SW 1271 (cell line): ENCODE results near the gene TSPAN5.

Source experiments
- DNase-seq, 2 experiments: peaks; one replicate each; lab custom pipeline; 2025; lab: John Stamatoyannopoulos, UW

TSPAN5 gene

DNA sequence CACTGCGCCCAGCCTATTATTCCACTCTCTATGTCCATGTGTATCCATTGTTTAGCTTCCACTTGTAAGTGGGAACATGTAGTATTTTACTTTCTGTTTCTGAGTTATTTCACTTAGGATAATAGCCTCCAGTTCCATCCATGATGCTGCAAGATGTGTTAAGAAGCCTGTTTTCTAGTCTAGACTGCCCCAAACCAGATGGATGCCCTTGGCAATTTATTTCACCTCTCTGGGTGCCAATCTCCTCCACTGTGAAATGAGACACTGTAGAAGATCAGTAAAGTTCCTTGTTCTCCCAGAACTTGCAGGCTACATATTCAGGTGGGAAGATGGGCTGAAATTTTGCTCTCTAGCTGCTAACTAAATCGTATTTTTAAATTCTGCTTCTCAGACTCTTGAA lies 72.8 kb downstream of the TSPAN5 start:
- DNase-seq, result no peak

DNA sequence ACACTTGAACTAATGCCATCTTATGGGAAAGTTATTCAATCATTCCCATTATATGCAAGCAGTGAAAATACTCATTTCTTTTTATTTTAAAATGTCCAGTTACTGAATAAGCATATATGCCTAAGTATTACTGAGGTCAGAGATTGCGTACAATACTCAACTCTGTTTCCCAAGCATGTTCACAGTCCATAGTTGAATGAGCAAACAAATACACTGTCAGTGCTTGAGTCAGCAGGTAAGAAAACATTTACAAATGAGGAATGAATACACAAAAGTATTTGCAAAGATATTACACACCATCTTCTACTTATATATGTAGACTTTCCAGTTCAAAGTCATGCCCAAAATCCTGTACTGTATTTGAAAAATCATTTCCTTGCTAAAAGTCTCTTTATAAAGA lies 74.1 kb downstream of the TSPAN5 start:
- no peak for DNase-seq

DNA sequence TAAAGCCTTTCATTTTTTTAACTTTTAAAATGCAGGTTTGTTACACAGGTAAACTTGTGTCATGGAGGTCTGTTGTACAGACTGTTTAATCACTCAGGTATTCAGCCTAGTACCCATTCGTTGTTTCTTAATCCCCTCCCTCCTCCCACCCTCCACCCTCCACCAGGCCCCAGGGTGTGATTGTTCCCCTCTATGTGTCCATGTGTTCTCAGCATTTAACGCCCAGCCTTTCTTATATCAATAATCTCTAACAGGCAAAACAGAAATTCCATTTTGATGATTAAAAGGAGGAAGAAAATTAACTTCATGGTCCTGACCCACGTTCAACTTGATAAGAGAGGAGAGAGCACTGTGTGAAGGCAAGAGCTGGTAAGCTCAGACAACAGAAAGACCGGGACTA lies 75.1 kb downstream of the TSPAN5 start:
- DNase-seq, result no peak

DNA sequence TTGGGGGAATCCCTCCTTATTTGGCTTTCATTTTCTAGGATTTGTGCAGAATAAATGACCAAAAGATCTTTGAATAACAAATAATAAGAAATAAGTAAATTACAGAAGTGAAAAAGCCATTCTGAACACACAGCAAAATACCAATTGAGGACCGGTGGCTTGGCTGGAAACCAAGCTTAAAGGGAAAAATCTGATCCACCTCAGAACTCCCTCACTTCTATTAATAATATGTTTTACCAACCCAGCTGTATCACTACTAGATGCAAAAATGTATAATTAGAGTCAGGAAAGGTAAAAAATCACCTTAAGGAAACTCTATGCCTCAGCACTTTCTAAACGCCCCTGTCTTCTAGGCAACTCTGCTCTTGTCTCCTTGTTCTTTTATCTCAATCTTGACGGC lies 77.3 kb downstream of the TSPAN5 start:
- no peak for DNase-seq

DNA sequence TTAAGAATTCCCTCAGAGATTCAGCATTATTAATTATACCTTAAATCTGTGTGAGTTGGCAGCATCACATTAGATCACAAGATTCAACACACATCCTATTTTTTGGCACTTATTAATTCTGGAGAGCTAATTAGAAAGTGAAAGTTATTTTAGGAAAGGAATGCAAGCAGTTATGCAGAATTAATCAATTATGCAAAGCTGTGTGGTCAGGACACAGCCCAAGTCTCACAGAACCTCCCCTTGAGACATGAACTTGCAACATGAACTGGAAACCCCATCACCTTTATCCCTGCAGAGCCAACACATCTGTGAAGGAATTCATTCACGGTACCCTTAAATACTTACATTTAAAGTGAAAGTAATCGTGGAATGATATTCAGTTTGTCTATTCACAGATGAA lies 80.5 kb downstream of the TSPAN5 start:
- DNase-seq, result no peak

DNA sequence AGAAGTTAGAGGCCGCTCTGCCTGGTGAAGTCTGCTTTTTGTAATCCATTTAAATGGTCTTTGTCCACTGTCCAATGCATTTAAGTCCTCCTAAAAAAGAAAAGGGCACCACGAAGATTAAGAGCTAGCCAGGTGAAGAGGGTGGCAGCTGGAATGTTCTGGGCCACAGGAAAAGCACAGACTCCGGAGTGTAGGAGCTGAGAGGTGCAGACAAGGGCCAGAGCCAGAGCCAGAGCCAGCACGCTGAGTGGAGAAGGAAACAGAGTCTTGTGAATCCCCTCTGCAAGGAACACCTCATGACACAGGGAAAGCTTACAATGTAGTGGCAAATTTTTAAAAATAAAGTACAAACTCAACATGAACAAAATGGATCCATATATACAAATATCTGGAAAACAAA lies 83.6 kb downstream of the TSPAN5 start:
- no peak for DNase-seq

DNA sequence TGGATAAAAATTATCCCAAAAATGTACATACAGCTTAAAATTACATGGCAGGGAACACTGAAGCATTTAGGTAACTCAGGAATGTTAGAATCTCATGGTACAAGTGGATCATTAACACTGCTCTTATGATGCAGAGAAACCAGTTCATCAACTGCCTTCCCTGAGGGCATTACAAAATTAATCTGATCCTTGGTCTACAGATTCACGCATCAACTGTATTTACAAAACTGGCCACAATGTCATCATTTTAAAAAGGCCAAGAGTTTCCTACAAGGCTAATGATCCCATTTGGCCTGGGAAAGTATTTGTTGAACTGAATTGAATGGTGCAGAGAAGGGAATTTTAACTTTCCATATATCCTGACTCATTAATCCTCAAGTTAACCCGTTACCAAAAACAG lies 84.6 kb downstream of the TSPAN5 start:
- DNase-seq, result no peak

DNA sequence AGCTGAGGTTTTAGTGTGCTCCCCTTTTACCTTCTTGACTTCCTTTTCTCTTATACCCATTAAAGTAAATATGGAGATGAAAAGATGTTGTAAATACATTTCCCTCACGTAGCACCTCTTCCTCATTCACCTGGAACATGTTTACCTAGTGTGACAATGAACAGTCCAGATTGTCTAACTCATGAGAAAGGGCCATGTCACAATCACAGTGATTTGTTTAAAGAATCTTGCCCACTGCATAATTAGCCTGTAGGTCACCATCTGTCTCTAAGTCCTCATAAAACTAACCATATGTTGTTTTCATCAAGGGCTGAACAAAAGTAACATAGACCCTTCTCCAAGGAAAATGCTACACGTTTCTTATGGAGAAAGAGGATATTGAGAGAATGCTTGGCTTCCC lies 85.7 kb downstream of the TSPAN5 start:
- no peak for DNase-seq

DNA sequence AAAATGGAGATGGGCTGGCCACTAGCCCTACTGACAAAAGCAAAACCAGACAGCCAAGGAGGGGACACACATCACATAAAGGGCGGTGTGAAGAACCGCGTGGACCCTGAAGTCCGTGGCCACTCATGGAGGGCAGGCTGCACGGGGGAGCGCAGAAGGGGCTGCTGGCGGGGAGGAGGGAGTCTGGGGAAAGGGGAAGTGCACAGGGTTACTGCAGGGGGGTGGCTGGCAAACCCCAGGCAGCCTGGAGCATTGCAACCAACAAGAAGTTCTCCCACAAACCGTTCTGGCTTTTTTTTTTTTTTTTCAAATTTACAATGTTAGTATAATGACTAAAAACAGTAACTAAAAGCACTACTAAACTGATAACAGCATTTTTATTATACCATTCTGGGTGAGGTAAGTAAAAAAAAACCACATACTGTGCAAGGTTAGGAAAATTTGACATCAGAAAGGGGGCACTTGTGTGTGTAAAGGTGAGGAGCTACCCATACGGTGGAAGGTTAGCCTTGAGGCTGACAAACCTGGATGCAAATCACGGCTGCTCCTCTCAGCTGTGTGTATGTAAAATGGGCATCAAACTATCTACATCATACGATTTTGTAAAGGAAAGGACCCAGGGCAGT lies 87.1 kb downstream of the TSPAN5 start:
- DNase-seq, result no peak

DNA sequence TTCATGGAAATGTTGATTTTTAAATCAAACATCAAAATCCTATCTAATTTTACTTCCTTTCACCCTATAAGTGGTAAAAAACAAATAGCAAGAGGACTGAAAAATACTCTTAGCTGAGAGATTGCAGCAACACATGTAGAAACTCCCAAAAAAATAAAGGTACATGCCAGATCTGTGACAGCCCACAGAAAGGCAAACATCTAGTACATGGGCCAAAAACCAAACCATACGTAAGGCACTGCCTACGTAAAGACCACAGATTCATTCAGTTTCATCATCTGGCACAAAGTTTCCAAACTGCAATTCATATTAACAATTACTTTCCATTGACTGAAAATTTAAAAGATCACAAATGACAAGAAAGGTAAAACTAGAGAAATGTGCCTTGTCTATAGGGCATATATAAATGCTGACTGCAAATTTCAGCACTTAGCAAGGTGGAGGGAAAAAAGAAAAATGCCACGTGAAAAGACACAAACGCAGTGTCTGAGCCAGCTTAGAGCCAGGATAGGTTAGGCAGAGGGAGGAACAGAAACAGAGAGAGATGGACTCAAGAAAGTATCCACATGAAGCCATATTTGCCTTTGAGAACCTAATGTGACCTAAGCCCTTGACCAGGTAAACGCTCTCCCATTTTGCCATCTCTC lies 88.1 kb downstream of the TSPAN5 start:
- no peak for DNase-seq

DNA sequence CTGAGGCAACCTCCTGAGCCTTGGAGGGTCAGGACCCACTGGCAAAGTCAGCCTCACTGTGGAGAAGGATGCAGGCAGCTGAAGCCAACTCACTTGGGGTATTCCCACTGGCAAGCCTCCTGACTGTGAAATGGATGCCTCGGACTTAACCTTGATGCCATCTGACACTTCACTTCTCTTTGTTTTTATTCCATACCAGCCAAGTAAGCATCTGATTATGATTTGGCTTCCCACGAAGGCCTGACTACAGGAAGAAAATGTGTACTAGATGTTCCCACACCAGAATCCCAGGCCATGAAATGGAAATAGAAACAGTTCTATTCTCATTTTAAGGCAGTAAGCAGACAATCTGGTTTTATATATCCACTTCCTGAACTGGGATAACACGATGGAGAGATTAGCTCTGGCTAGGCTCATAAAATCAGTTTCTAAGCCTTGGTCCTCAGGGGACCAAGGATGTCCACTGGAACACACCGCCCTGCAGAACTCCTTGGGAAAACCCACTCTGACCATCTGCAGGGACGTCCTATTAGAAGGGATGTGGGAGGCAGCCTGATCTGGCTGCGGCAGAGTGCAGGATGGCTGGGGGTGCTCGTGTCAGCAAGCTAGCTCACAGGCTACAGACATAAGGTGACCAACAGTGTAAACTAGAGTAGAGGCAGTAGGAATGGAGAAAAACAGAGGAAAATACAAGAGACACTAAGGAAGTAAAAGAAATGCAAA lies 89.3 kb downstream of the TSPAN5 start:
- DNase-seq, result no peak

DNA sequence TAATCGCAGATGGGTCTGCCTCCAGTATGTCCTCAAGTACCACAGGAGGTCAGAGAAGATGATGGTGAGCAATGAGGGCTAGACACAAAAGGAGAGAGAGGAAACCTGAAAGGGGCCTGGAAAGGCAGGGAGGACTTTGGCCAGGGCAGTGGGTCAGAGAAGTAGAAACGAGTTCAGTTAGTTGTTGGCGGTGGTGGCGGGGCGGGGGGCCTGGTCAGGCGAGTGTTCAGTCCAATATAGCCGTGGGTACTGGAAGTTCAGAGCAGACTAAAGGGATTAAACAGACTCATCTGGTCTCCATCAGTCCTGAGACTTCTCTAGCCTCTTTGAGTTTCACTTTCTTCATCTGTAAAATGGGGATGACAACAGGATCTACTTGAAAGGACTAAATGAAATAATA lies 90.8 kb downstream of the TSPAN5 start:
- DNase-seq, result no peak

DNA sequence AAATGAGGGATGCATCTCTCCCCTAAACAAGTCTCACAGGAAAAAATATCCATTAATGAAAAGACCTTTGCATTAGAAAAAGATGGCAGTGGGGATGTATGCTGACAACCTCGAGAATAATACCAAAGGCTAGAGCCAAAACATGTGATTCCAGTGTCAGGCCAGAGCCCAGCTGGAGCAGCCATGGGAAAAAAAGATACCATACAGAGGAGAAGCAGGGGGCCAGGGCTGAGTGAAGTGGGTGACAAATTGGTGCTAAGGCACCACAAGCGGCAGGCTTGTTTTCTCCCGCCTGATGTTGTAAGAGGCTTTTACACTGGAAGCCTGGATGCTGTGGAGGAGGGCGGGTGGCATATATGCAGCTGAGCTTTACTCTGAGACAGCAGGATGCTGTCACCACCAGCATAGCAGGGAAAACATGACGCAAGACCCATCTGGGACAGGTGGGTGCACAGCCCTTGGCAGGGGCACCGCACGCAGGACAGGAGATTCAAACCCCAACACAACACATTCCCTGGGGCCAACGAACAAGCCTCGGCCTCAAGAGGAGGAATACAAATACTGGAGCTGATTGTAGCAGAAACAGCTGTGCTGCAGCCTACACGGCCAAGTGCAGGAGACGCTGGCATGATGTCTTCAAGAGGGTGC lies 91.9 kb downstream of the TSPAN5 start:
- no peak for DNase-seq

DNA sequence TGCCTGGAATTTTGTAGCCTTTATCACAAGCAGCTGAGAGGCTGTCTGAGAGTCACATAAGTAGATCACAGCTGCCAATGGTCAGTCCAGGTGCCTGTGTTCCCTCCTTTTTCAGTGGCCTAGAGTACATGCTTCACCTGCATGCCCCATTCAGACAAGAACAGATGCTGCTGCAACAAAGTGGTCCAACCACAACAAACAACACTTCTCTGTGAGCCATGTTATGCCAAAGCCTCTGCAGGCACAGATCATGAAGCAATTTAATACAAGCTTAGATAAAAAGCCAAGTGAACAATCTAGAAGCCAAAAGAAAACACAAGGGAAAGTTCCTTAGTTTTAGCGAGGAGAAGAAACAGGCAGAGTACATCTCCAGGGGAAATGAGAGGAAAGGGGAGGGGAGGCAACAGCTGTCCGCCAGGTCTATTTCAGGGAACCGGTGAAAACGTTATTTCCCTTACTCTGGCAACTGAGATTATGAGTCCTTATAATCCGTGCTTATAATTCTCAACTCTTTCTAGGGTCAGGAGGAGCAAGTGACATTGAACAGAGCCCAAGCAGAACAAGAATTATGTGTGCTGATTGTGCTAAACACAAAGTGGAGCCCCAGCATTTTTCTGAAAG lies 92.6 kb downstream of the TSPAN5 start:
- DNase-seq, result no peak

DNA sequence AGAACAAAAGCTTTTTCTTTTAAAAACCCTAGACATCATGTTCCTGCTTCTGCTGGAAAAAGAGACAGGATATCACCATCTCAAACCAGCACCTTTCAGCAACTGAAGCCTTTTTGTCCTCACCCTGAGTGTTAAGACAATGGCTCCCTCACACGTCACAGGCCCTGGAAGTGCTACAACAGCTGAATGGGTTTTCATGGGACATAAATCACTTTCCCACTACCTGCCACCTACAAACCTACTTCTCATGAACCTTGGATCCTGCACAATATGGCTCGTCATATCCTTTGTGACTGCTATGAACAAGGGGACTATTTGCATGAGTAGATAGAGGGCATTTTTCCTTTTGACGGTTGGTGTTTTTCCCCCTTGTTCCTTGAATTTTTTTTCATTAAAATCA lies 93.6 kb downstream of the TSPAN5 start:
- DNase-seq, result no peak

DNA sequence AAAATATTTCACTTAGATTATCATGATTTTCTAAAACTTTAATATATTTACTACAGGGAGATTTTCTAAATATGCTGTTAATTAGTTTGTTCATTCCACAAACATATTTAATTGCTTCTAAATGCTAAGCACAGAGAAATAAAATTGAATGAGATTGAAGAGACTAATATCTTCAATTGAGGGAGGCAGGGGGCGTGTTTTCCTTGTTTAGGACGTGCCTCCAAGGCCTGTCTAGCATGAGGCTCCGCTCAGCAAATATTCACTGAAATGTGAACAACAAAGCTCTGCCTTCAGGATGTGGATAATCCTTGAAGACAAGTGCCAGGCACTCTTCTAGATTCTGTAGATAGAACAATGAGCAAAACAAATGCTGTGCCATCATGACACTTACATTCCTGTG lies 98.1 kb downstream of the TSPAN5 start:
- no peak for DNase-seq

DNA sequence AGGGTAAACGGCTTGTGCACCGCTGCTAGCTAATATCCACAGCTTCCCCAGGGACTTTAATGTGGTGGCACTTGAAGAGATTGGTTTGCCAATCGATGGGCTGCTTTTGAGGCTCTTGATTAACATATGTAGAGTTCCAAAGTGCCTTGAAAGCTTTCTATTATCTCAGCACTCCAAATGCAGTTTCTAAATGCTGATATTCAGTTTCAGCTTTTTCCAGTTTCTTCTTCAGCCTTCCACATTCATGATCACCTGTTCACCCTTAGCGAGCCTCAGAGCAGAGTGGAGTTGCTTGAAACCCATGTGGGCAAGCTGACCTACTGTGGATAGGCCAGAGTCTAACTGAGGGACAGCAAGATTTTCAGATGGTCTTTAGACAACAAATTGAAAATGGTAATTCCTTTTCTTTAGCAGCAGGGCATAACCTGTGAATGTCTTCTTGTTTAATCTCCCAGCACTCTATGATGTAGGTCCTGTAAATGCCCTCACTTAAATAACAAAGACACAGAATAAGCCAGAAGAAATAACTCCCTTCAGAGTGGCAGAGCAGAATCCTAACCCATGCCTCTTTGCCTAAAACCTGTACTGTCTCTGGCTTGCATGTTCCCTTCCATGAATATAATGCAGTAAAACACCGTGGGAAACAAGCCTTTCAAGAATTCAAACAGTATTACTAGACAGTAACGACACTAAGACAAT lies 99.8 kb downstream of the TSPAN5 start:
- no peak for DNase-seq

DNA sequence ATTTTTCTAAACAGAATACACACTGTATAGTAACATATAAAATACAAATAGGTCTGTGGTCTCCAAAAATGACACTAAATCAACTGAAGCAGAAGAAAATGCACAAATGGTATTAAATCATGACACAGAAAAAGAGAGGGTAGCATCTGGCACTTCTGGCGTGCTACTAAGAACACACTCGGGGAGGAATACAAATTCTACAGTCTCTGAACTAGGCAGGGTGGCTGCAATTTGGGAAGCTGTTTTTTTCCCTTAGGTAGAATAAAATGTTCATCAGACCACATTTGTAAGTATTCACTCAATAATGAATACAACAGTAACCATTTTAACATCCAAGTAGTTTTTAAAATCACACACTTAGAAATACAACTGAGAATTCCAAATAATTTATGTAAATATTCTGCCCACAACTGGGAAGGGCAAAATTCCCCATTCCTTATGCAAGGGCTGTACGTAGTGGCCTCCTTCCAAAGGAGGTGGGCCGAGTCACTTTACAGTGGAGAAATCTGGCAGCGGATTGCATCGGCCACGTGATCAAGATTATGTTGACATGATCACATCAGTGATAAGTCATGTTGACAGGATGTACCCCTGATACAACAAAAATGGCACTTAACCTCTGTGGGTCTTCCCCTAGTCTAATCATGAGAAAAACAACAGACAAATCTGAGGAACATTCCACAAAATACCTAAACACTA lies 101.1 kb downstream of the TSPAN5 start:
- no peak for DNase-seq

DNA sequence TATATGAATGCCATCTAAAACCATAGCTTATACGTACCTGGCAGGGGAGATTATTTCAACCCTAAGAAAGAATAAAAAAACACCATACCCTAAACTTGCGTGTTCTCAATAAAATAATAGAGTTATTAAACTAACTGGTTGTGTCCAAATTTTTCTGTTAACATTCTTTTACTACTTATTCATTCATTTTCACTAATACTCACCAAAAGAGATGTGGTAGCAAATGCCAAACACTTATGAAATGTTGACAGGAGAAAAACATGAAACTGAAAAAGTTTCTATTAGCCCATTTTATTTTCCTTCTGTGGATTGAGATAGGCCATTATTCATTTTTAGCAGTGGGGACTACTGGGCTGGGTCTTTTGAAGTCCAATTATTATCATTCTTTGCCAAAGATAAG lies 102.0 kb downstream of the TSPAN5 start:
- DNase-seq, result no peak

DNA sequence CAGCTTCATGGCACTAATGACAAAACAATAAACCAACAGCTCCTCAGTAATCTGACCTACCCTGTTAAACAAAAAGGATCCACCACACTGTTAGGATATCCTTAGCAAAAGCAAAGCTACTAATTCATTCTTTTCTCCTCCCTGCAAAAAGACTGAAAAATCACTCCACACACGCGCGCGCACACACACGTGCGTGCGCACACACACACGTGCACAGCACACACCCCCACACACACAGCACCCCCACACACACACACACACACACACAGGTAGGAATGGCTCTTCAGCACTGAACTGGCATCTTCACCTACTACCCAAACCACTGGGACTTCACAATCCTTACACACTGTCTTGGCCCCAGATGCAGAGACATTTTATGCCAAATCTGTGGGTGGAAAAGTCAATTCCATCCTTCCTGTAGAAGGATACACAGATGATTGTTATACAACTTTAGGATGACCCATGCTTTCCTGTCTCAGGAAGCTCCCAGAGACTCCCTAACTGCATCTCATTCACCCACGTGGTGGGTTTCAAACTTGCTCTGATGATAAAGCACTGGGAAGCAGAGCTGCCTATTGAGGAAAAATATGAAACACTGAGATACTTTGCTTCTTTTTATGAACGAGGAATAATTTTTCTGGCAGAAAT lies 102.5 kb downstream of the TSPAN5 start:
- no peak for DNase-seq
